DMS53 (cell line): ENCODE measurements around the gene MYO1G.

Experiments
- DNase-seq: peaks from one replicate; lab custom pipeline; 2025; lab: John Stamatoyannopoulos, UW

Gene MYO1G

DNA sequence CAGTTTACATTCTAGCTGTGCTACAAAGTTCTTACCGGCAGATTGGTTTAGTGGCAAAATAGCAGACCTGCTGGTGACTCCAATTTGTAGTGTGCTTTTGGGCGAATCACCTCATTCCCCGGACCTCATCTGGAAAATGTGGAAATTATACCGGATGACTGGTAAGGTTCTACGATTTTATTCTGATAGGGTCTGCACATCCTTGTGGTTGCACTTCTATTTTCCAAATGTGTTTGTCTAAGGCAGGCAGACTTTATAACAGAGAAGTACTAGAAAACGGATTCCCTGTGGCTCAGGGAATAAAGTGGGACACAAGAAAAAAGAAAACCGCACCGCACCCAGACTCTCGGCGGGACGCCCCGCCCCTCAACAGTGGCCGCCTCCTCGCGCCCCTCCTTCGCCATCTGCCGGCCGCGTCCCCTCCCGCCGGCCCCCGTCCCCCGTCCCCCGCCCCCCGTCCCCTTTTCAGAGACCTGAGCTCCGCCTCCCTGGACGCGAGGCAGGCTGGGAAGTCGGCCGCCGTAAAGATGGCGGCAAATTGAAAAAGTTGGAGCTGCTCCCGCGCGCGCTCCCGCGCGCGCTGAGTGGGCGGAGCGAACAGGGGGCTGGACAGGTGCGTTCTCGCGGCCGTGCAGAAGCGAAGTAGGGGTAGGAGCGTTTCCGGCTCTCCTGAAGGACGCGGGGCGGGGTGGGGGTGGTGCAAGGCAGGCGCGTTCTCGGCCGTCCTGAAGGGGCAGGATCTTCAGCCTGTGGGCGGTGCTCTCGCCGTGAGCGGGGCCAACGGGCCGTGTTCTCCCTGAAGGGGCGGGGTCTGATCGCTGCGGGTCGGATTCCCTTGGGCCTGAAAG, 20.7 kb upstream of the MYO1G start:
- peak; percentile 100 for DNase-seq

- no peak for DNase-seq
These were observed 19.5 kb upstream of the MYO1G start for GRCh38 chr7:44998153-44998871.

- DNase-seq = peak; percentile 17
These were observed 17.0 kb upstream of the MYO1G start for GRCh38 chr7:44995555-44996493.

DNA sequence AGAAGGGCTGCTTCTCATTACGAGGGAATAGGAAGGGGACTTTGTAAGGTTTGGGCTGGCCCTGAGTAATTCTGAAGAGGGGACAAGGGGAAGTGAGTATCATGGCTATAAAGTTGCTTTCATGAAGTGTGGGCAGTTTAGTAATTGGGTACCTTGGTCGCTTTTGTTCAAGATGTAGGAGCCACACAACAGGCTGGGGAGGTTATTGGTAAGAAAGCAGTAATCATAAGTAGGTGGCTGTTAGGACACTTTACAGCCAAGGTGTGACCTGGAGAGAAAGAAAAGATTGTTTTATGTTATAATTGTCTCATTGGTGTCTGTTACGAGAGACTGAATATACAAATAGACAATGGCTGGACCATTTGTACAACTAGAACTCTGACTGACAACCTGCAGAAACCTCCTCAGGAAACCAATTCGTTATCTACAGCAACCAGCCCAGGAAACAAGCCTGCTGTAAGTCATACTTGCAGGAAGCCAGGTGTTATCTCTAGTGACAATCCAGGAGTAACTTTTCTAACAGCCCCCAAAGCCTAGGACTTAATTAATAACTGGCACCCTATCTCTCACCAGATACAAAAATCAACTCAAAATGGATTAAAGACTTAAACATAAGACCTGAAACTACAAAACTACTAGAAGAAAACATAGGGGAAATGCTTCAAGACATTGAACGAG, 16.2 kb upstream of the MYO1G start:
- DNase-seq = no peak

- DNase-seq = peak; percentile 55
These were observed 13.4 kb upstream of the MYO1G start for GRCh38 chr7:44992004-44992795.

GRCh38 chr7:44990109-44991023, 11.6 kb upstream of the MYO1G start:
- no peak for DNase-seq

DNA sequence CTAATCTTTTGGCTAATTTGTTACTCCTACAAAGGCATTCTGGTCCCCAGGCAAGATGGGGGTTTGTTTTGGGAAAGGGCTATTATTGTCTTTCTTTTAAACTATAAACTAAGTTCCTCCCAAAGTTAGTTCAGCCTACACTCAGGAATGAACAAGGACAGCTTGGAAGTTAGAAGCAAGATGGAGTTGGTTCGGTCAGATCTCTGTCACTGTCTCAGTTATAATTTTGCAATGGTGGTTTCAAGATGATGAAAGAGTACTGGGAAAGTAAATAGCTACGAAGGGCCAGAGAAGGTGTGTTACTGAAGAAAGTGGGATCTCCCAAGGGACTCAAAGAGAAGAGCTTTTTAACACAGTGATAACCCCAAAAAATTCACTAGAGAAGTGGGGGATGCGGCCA, 10.3 kb upstream of the MYO1G start:
- DNase-seq = no peak

DNA sequence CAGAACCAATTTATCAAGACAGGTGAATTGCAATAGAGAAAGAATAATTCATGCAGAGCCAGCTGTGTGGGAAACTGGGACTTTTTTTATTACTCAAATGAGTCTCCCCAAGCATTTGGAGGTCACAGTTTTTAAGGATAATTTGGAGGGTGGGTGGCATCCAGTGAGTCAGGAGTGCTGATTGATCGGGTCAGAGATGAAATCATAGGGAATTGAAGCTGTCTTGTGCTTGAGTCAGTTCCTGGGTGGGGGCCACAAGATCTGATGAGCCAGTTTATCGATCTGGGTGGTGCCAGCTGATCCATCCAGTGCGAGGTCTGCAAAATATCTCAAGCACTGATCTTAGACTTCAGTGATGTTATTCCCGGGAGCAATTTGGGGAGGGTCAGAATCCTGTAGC, 9.9 kb upstream of the MYO1G start:
- DNase-seq = no peak

- no peak for DNase-seq
These were observed 9.2 kb upstream of the MYO1G start for GRCh38 chr7:44987996-44988395.

GRCh38 chr7:44987457-44987856, 8.6 kb upstream of the MYO1G start:
- no peak for DNase-seq

- DNase-seq = peak; percentile 98
These were observed 7.6 kb upstream of the MYO1G start for GRCh38 chr7:44986218-44987053.

DNA sequence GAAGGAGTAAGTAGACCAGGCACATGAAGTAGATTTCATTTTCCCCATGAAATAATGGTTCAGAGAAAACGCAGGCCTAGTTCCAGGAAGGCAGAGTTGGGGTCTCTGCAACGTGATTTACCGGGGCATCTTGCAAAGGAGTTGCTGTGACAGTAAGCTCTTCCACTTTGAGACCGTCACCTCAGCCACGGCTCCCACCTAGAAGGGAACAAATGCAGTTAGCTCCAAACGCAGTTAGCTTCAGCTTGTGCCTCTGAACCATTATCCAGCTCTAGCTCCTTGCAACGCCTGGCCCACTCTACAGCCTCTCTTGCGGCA, 7.0 kb upstream of the MYO1G start:
- no peak for DNase-seq

DNA sequence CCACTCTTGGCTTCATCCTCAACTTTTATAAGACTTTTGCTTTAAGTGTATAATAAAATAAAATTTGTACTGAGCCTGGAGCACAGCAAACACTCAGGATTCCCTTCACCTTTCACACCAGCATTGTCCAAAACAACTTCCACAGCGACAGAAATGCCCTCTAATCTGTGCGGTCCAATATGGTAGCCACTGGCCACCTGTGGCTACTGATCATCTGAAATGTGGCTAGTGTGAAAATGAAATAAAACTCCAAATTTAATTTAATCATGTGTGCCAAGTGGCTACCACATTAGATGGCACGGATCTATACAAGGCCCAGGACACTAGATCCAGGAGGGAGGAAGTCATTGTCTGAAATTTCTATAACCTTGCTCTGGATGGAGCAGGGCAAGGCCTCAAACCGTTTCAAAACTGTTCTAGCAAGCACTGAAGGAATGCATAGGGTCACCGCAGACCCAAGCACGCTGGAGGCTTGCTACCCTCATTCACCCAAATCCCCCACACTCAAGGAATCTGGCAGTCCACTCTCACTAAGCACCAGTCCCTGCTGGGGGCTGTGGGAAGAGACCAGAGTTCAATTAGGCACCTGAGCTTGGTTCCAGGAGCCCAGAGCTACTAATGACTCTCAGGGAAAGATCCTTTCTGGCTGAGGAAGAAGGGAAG, 6.3 kb upstream of the MYO1G start:
- no peak for DNase-seq

DNA sequence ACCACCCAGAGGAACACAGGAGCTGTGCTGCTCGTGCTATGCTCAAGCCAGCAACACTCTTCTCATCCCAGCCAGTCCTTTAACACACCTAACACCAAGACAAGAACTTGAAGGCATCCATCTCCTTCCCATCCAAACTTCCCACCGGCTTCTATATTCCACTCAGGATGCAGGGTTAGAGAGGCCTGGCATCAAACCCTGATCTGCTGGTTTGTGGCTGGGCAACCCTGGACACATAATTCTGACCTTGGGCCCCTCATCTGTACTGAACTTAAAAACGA, 5.6 kb upstream of the MYO1G start:
- no peak for DNase-seq

- DNase-seq = no peak
These were observed 5.1 kb upstream of the MYO1G start for GRCh38 chr7:44983742-44984477.

DNA sequence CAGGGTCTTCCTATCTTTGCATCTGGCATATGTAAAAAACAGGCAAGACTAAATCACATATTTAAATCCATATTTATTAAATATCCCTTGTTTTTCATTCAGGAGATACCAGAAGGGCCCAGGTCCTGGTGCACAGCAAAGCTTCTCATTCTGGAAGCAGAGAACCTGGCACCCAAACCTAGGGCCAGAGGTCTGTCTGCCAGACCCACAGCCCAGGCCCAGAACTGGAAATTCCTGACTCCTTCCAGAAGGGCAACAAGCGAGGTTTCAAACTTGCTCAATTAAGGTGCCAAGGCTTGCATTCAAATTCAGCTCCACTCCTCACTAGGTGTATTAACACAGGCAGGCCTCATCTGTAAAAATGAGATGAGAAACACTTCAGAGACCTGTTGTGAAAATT, 4.2 kb upstream of the MYO1G start:
- no peak for DNase-seq

DNA sequence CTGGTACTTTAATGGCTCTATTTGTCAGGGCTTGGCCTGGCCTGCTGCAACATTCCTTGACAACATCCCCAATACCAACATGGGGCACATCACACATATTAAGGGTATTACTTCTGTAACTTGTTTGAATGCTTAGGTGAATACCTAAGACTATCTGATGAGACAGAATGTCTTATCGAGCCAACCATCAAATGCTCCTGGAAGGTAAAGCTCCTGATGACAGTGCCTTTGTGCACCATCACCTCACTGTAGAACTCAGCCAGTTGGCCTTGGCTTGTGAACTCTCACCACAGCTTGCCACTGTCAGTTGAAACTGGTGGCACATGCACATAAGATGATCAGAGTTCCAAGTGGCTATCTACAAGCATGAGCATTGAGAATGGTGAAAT, 3.7 kb upstream of the MYO1G start:
- DNase-seq = peak; percentile 35

DNA sequence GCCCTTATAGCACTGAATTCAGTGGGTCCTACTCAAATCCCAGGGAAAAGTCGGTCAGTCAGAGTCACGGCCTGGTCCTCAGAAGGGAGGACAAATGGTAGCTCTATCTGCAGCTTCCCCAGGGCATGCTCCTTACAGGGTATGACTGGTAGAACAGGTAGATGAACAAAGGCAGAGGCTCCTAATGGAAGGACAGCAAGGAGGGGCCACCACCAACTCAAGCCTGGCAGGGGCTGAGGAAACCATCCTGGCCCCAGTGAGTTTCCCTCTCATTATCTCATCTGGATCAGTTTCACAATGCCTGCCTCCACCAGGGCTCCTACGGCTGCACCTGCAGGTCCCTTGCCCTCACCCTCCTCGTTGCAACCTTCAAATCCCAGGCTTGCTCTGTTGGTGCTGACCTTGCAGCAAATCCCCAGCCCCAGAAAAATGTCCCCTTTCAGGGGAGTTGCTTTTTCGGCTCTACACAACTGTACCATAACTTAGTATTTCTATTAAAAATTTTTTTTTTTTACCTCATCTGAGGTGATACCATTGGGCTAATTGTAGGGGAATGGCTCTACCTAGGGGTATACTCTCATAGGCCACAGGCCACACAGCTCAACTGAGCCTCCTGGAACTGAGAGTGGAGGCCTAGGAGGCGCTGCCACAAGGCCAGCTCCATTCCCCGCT, 2.4 kb upstream of the MYO1G start:
- DNase-seq = peak; percentile 35
